Germinal center (tissue), 1 donor: ENCODE measurements around the gene CCNDBP1.
"Not testable (repeated sequence)": the region's sequence is repeated elsewhere in the genome, so short reads cannot be mapped to it uniquely, and the experiment has no call there.

ENCODE experiments used
- DNase-seq: peaks from one replicate; pipeline ENCODE4 v3.0.0; 2012; ENCODE audit warnings: mixed read lengths, low spot score

The CCNDBP1 gene, protein sequence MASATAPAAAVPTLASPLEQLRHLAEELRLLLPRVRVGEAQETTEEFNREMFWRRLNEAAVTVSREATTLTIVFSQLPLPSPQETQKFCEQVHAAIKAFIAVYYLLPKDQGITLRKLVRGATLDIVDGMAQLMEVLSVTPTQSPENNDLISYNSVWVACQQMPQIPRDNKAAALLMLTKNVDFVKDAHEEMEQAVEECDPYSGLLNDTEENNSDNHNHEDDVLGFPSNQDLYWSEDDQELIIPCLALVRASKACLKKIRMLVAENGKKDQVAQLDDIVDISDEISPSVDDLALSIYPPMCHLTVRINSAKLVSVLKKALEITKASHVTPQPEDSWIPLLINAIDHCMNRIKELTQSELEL

DNA sequence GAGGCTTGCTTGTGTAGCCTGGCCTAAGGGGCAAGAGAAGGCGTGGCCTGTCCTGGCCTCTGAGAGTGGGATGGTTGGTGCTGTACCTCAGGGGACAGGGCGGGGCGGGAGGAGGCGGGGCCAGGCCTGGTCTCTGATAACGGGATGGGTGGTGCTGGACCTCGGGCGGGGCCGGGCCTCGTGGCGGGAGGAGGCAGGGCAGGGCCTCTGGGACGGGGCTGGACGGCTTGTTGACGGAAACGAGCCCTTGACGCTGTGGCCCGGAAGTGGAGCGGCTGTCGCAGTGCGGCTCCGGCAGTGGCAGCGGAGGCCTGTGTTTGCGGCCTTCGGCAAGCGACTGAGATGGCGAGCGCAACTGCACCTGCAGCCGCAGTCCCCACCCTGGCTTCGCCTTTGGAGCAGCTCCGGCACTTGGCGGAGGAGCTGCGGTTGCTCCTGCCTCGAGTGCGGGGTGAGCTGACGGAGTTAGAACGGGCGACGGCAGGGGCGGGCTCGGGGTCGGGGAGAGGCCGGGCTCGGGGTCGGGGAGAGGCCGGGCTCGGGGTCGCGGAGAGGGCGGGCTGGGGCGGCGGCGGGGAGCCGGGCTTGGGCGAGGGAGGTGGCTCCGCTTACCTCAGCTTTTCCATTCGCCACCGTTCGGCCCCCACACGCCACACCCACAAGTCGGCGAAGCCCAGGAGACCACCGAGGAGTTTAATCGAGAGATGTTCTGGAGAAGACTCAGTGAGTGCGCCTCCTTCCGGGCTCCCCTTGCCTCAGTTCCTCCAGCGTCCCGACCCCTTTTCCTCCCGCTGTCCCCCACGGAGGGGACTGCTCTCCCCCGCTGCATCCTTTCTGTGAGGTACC lies at the start of gene CCNDBP1:
CCNDBP1 (plus strand) TSS at position 247 of the 846 bp plus-strand sequence; CDS start at position 343, 96 bp downstream.
- peak; percentile 97 for DNase-seq

DNA sequence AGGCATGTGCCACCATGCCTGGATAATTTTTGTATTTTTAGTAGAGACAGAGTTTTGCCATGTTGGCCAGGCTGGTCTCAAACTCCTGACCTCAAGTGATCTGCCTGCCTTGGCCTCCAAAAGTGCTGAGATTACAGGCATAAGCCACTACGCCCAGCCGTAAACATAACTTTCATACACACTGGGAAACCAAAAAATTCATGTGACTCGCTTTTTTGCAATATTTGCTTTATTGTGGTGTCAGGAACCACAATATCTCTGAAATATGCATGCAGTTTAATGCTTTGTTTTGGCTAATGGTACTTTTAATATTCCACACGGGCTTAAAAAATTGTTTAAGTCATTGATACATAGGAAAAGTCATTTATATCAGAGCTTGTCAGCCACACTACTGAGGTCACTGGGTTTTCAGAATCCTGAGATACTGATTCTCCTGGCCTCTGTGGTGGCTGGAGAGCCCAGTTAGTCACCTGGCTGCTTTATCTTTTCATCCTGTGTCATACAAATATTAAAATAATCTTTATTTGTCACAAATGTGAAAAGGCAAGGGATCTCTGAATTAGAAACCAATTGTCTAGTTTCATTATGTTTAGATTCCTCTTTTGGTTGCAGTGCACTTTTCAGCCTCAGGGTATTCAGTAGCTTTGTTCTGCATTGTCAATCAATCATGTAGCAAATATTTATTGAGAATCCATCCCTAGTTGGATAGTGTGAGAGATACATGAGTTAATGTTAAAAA lies 41.8 kb upstream of the CCNDBP1 start:
- peak; percentile 25 for DNase-seq

DNA sequence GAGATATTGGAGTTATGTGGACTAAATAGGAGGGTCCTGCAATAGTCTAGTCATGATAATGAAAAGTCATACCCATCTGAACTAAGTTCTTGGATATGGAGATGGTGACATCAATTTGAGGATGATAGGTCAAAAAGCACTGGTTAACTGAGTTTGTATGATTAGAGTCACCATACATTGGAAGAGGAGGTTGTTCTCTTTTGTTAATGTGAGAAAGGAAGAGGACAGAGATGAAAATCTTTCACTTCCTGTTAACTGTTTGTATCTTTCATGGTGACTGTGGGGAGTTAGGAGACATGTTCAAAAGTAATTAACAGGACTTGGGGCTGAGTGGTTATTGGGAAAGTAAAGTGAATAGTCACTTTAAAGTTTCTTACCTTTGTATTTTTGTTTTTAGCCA lies 40.7 kb upstream of the CCNDBP1 start:
- DNase-seq = no peak

DNA sequence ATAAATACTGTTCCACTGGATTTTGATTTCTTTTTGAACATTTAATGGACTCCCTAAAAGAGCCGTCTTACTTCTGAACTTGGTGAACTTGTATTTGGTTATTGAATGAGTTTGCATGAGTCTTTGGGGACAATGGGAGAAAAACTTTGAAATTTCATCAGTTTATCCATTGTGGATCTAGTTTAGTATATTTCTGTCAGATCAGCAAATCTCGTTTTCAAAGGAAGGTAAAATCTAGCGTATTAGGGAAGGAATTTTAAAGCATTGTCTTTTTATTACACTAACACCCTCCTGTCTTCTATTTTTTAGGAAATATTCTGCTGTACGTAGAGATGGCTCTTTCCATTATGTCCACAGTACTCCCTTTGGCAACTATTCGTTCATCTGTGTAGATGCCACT lies 39.0 kb upstream of the CCNDBP1 start:
- no peak for DNase-seq

DNA sequence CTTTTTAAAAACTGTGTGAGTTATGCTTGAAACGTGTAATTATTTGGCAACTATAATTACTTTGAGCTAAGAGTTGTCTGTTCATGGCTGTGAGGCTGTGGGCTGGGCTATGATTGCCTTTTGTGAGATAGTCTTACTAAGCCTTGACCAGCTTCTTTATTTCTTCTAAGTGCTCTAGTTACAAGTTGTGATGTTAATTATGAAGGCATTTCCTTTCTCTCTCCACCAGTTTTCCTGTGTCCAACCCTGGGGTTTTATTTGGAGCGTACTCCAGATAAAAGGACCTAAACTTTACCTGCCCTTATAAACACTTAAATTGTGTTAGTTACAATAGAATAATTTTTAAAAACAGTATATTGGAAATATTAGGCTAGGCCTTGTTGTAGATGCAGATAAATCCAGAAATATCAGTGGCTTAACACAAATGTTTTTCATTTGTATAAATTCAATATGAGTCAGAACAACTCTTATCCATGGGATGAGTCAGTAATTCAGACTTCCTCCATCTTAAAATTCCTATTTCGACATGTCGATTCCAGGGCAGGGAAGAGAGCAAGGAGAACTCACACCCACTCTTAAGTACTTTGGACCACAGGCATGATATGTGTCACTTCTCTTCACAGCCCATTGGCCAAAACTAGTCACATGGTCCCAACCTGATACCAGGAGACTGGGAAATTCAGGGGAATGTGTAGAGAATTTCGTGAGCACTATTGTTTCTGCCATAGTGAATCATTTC lies 34.8 kb upstream of the CCNDBP1 start:
- DNase-seq = no peak

DNA sequence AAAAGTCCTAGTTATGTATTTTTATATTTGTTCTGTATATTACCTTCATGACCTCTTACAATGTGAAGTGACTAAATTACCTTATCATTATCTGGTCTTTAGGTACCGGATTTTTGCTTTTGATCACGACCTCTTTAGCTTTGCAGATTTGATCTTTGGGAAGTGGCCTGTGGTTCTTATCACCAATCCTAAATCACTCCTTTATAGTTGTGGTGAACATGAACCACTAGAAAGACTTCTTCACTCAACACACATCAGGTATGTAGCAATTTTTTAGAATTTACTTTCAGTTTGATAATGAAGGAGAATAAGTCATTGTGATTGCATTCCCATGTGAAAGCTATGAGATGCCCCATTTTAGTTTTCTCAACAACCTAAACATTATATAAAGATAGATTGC lies 33.5 kb upstream of the CCNDBP1 start:
- DNase-seq = no peak

DNA sequence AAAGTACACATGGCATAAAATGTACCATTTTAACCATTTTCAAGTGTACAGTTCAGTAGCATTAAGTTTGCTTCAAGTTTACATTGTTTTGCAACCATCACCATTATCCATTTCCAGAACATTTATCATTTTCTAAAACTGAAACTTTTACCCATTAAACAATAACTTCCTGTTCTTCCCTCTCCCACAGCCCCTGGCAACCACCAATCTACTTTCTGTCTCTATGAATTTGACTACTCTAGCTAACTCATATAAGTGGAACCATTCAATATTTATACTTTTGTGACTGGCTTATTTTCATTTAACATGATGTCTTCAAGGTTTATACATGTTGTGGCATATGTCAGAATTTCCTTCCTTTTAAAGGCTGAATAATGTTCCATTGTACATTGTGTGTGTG lies 31.9 kb upstream of the CCNDBP1 start:
- no peak for DNase-seq

DNA sequence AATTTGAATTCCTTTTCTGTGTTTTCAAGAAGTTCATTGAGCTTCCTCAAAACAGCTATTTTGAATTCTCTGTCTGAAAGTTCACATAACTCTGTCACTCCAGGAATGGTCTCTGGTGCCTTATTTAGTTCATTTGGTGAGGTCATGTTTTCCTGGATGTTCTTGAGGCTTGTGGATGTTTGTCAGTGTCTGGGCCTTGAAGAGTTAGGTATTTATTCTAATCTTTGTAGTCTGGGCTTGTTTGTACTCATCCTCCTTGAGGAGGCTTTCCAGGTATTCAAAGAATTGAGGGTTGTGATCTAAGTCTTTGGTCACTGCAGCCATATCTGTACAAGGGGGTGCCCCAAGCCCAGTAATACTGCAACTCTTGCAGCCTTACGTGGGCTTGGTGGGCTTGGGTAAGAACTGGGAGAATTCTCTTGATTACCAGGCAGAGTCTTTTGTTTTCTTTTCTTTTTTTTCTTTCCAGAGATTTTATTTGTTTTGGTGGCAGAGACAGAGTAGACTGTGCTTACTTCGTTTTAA lies 19.3 kb upstream of the CCNDBP1 start:
- no peak for DNase-seq

DNA sequence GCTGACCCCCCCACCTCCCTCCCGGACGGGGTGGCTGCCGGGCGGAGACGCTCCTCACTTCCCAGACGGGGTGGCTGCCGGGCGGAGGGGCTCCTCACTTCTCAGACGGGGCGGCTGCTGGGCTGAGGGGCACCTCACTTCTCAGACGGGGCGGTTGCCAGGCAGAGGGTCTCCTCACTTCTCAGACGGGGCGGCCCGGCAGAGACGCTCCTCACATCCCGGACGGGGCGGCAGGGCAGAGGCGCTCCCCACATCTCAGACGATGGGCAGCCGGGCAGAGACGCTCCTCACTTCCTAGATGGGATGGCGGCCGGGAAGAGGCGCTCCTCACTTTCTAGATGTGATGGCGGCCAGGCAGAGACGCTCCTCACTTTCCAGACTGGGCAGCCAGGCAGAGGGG lies 17.9 kb upstream of the CCNDBP1 start:
- DNase-seq = not testable (repeated sequence)

DNA sequence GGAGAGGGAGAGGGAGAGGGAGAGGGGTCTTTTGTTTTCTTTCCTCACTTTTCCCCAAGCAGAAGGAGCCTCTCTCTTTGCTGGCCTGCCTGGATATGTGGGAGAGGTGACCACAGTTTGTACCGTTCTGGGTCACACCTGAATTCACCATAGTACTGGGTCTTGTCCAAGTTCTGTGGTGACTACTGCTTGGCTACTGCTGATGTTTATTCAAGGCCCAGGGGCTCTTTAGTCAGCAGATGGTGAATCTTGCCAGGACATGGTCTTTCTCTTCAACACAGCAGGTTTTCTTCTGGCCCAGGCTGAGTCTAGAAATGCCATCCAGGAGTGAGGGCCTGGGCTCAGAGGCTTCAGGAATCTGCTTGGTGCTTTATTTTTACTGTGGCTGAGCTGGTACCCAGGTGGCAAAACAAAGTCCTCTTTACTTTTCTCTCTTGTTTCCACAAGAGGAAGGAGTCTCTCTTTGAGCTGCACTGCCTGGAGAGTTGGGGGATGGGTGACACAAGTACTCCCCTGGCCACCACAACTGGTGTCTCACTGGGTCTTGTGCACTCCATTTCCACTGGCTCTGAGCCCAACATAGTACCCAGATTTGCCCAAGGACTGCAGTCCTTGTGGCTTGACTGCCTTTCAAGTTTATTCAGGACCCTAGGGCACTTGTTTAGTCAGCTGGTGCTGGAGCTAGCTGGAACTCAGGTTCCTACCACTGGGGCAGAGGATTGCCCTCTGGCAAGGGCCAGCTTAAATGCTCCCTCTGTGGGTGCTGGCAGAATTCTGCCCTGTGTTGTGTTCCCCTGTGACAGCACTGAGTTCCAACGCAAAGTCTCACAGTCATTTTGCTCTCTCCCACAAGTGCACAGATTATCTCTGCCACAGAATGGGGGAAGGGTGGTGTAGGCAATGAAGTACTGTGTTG lies 16.8 kb upstream of the CCNDBP1 start:
- no peak for DNase-seq

DNA sequence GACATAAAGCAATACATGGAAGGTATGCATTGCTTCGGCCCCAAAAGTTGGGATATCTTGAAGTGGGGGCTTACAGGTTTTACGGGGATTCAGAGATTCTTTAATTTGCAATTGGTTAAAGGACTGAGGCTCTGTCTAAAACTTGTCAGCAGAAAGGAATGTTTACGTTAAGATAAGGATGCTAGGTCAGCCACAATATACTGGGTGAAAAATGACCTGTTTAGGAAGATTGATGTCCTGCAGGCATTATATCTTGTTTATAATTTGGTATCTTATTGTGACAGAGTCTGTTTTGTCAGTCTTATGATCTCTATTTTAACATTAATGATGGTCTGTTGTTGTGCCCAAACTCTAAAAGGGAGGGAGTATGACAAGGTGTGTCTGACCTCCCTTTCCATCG lies 15.3 kb upstream of the CCNDBP1 start:
- DNase-seq = no peak

DNA sequence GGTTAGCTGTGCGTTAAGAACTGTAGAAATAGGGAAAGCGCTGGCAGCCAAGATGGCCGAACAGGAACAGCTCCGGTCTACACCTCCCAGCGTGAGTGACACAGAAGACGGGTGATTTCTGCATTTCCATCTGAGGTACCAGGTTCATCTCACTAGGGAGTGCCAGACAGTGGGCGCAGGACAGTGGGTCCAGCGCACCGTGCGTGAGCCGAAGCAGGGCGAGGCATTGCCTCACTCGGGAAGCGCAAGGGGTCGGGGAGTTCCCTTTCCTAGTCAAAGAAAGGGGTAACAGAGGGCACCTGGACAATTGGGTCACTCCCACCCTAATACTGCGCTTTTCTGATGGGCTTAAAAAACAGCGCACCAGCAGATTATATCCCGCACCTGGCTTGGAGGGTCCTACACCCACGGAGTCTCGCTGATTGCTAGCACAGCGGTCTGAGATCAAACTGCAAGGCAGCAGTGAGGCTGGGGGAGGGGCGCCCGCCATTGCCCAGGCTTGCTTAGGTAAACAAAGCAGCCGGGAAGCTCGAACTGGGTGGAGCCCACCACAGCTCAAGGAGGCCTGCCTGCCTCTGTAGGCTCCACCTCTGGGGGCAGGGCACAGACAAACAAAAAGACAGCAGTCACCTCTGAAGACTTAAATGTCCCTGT lies 9.4 kb upstream of the CCNDBP1 start:
- not testable (repeated sequence) for DNase-seq

DNA sequence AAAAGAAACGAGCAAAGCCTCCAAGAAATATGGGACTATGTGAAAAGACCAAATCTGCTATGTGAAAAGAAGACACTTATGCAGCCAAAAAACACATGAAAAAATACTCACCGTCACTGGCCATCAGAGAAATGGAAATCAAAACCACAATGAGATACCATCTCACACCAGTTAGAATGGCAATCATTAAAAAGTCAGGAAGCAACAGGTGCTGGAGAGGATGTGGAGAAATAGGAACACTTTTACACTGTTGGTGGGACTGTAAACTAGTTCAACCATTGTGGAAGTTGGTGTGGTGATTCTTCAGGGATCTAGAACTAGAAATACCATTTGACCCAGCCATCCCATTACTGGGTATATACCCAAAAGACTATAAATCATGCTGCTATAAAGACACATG lies 8.1 kb upstream of the CCNDBP1 start:
- DNase-seq = not testable (repeated sequence)

DNA sequence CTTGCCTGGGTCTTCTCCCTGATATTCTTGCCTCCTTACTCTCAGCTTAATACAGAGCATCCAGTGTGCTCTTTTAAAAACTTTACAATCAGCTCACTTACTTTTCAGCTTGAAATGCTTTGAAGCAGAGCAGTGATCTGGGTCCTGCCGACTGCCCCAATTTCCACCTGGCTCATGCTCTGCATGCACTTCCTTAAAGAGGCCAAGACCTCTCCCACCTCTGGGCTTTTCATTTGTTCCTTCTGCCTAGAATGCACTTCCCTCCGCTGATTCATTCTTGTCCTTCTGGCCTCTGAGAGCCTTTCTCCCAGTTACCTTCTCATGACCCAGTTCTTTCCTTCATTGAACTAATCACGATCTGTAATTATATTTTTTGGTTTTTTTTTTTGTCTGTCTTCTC lies 1.9 kb upstream of the CCNDBP1 start:
- DNase-seq = no peak

DNA sequence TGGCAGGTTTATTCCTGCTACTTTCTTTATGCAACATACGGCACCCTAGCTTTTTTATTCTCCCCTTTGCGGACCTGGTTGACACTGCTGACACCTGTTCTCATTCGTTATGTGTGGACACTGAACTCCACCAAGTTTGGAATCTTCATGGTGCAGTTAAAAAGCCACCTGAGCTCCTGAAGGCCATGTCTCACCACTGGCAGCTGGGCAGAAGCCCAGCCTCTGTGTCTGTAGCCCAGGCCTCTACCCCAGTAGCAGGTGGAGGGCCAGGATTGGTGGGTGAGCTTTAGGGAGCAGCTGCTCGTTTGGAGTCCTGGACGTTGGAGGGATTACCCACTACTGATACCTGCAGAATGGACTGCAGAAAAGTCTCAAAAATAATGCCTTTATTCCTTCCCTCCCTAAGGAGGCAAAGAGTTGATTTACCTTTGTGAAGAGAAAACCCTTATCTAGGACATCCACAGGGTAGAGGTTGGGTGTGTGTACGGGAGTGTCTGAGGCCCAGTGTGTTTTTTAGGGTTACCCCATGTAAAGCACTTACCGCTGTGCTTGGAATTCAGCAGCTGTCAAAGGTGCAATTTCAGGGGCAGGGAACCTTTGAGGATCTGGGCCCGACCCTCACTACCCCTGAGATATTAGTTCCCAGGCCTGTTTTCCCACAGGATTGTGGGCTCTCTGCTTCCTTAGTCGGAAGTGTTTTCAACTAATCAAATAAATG lies 637 bp upstream of the CCNDBP1 start:
- no peak for DNase-seq

DNA sequence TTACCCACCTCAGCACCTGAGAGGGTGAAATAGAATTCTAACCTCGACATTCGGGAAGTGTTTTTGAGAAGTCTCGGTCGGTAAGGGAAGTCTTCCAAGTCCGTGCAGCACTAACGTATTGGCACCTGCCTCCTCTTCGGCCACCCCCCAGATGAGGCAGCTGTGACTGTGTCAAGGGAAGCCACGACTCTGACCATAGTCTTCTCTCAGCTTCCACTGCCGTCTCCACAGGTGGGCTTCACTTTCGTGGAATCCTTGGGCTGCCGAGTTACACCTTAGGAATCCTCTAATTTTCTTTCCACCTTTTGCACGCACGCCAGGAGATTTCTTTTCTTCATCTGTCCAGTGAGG lies 775 bp downstream of the CCNDBP1 start:
- no peak for DNase-seq

DNA sequence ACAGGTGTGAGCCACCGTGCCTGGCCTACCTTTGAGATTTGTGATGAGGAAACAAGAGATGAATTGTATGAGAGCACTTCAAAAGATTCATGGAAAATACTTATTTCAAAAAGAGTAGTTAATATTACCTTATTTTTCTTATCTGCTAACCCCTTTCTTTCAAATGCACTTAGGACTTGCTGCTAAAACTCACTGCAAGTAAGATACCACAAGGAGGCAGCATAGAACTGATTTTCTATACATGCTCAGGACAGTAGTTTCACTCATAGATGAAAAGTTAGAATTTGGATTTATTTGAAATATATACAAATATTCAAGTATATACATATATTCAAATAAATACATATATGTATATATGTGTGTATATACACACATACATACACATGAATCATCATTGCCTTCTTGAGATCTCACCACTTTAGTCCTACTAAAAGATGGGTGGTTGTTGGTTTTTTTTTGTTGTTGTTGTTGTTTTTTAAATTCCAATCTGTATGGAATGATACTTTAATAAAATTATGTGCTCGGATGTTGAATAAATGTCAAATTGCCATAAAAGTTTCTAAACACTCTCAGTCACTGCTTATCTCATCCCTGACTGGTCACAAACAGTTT lies 2.4 kb downstream of the CCNDBP1 start:
- peak; percentile 47 for DNase-seq

DNA sequence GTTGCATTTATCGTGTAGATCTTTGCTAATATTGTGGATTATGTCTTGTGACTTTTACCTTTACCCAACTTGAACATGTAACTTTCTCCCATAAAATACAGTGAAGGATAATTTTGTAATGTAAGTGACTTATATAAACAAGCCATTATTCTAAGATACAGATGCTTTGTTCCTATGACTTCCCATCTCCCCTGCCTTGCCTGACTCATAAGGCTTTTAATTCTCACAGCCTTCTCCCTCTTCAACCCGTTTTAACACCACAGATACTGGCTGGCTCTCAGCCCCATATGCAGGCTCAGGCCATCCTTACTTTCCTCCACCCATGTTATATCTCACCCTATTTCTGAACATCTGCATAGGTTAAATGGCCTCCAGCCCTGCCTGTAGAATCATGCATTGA lies 4.1 kb downstream of the CCNDBP1 start:
- no peak for DNase-seq

DNA sequence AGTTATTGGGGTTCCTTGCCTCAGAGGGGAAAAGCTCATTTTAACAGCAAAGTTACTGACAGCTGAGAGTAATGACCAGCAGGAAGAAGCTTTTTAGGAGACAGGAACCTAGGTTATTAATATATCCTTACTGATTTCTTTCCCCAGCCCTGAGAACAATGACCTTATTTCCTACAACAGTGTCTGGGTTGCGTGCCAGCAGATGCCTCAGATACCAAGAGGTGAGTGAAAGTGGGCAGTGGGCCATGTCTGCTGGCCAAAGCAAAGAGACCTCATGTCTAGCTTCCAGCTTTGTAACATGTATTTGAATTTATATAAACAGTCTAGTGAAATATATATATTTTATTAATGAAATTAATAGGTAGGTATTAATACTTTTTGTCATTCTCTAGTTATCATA lies 5.0 kb downstream of the CCNDBP1 start:
- no peak for DNase-seq
